Renal pelvis (tissue), 4 donors: ENCODE data around the gene MLN. TPM values are rescaled to one million over a fixed set of nuclear protein-coding genes. Genes with fewer than 3 reads are reported as not detected.

ENCODE experiments used
- DNase-seq: peaks from one replicate; pipeline ENCODE4 v3.0.0-alpha.2; 2013
- polyA plus RNA-seq, 3 donors: library from polyadenylated mRNA; unstranded; fragments of 120-200 nt; gene quantifications; one replicate each; pipeline ENCODE4 v1.2.1, GENCODE V29; 2013; ENCODE audit not compliant: insufficient read length in 3 of 3

The MLN gene
- polyA plus RNA-seq, 3 donors: 1.4 to 1.9 (median 1.4) TPM

DNA sequence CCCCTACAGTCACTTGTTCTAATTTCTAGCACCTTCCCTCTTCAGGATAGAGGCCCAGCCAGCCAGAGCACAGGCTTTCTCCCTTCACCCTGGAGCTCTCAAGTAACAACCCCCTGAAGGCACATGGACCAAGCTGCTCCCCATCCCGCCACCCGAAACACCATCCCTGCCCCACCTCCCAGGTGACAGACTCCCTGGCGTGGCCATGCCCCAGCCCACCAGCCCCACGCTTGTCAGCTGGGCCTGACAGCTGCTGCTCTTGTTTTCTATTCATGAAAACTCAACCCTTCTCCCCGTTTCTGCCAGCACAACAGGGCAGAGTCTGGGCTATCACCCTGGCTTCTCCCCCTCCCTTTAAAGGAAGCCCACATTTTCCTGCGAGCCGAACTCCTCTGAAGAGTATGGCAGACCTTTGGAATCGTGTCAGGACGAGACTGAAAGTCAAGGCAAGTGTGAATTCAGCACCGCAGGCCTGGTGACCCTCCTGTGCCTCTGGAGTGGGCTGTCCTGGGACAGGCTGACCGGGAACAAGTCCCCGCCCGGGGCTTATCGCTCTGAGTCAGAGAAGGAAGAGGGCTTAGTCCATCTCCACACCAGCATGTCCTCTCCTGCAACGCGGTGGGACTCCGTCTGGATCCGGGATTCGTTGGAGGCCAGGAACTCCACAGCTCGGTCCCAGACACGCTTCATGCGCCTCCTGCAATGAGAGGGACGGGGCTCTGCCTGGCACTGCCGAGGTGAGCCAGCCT lies 31.5 kb downstream of the MLN start:
- no peak for DNase-seq

DNA sequence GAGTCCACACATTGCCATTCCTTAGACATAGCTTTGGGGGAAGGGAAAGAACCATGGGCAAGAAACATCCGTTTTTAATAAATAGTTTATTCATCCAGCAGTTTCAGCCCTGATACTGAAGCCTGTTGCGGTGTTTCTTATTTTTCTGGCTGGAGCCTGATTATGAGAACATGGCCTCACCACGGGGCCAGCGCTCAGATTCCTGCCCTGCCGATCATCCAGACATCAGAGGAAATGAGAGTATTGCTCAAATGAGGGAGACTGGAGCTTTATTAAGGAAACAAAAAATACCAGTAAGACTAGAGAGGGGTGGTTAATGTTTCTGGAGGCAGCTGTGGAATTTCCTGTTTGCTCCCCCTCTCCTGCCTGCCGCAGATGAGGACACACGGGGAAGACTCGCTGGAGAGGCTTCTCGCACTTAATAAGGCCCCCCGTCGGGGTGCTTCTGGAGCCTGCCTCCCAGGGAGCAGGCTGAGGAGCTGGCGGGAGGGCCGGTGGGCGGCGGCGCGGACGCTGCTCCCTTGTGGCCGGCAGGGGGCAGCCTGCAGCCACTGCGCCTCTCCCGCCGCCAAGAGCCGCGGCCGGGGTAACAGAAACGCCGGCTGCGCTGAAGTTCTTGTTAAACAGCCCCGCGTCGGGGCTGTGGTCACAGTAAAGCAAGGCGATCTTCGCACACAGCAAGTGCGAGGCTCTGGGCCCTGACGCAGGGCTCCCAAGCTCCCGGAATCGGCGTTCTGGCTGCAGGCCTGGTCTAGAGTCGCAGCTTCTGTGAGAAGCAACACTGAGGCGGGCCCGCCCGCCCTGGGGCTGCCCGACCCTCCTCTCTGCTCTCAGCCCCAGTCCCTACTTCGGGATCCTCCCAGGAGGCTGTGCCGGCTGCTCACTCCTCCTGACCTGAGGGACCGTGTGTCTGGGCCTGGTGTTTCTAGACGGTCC lies 32.4 kb downstream of the MLN start:
- DNase-seq: peak; percentile 80

GRCh38 chr6:33770833-33771145 lies 33.0 kb downstream of the MLN start:
- no peak for DNase-seq

DNA sequence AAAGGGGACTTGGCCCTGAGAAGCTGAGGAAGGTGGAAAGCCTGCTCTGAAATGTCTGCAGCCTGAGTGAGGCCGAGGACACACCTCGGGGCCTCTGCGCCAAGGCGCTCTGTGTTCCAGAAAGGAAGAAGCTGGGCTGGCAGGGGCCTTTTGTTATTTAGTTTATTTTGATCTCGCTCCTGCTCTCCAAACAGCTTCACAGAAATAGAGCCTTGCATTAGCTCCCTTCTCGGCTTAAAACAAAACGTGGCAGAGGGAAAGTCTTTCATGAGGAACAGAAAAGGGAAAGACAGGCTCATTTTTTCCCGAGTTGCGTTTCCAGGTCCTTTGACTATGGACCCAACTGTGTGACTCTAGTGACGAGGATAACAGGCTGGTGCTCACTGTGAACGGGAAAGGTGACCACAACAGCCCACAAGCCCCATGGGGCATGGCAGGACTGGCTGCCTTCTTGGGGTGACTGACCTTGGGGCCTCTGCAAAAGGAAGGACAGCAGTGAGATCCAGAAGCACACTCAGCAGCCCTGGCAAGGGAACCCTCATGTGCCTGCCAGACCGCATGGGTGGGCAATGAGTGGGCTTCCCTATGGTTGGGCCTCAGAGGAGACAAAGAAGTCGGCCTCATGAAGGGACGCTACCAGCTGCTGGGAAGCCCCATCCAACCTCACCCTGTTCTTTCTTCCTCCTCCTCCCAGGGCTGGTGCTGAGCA lies 33.5 kb downstream of the MLN start:
- DNase-seq: no peak

DNA sequence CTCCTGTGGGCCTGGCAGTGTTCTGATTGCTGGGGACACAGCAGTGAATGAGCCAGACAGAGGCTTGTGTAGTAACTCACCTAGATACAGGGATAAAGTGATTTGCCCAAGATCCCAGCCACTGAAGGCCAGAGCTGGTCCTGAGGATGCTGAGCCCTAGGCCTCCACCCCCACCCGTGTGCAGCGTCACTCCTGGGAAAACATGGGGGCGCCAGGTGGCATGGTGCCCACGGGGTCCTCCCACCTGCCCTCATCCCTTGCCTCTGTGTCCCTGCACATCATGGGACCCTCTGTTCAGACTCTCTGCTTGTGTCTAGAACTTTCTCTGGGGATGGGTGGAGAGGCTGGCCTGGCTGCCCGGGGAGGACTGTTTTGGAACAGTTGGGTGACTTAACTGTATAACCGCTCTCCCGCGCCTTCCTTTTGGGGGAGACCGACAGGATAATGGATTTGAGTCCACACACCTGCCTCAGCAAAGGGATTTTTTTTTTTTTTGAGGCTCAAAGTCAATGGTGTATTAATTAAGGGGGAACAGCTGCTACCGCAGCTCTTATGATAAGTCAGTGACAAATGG lies 34.5 kb downstream of the MLN start:
- no peak for DNase-seq

- no peak for DNase-seq
These were observed 35.1 kb downstream of the MLN start for GRCh38 chr6:33768644-33769120.

- DNase-seq: no peak
These were observed 36.6 kb downstream of the MLN start for GRCh38 chr6:33766921-33767907.

DNA sequence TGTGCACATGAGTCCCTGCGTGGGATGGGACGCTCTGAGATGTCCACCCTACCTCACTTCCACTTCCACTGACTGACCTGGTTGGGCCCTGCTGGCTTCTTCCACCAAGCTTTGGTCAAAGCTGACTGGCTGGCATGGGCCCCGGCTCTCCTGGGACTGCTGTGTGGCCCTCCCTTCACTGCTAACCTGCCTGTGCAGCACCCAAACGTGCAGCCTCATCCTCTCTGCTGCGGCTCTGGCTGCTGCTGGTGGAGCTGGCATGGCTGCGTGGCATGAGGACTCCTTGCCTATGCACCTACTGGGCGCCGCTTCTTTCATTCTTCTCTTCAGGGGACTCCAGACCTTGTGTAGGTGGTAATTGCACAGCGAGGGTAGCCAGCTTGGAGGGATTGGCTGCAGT lies 38.4 kb downstream of the MLN start:
- DNase-seq: no peak

GRCh38 chr6:33764036-33764435 lies 39.8 kb downstream of the MLN start:
- no peak for DNase-seq

GRCh38 chr6:33763483-33763882 lies 40.3 kb downstream of the MLN start:
- DNase-seq: no peak

- DNase-seq: no peak
These were observed 41.1 kb downstream of the MLN start for GRCh38 chr6:33762713-33763112.

GRCh38 chr6:33761922-33762629 lies 41.7 kb downstream of the MLN start:
- DNase-seq: no peak

DNA sequence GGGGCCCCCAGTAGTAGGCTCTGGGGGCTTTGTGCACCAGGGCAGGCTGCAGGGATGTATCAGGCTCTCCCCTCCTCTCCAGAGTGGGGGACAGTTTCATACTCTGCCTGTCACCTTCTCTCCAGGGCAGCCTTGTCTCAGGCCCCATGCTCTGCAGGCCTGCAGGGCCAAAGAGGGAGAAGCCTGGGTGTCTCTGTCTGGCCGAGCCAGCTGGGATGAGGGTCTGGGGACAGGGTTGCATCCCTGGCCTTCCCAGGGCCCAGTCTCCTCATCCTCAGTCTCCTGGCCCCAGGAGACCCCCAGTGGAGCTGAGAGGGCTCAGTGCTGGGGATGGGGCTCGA lies 42.3 kb downstream of the MLN start:
- no peak for DNase-seq

DNA sequence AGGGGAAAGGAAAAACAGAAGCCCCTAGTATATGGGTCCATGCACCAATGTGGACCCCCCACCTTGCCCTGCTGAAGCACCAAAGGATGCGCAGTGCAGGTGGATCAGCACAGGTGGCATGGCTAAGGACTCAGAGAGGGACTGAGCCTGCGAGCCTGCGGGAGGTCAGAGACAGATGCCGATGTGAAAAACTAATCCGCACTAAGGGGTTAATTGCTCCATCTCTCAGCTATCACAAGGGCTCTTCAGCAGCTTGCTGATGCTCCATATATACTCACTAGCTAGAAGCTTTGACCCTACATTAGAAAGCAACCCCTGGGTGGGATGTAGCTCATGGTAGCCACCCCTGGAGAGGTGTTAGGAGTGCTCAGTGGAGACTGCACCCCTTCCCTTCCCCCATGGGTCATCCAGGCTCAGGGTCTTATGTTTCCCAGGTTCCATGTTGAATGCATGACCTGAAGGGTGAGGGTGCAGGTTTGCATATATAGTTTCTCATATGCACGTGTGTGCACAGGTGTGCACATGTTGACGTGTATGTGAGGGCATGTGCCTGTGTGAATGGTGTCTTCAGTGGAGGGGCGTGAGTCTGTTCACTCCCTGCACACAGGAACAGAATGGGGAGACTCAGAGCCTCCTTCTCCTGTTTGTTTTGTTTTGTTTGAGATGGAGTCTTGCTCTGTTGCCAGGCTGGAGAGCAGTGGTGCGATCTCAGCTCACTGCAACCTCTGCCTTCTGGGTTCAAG lies 43.7 kb downstream of the MLN start:
- DNase-seq: no peak

DNA sequence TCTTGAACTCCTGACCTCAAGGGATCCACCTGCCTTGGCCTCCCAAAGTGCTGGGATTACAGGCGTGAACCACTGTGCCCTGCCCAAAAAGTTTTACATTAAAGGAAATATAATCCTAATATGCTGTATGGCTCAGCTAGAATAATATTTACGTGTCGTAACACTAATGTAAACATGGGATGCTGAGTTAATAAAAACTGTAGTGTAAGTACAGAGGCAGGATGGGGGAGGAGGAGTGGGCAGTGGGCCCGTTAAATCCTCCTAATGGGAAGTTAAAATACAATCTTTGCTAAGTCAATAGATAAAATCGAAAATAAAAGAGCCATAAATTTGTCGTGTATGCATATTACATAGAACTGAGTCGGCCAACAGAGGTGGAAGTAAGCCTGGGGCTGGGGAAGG lies 45.0 kb downstream of the MLN start:
- no peak for DNase-seq

DNA sequence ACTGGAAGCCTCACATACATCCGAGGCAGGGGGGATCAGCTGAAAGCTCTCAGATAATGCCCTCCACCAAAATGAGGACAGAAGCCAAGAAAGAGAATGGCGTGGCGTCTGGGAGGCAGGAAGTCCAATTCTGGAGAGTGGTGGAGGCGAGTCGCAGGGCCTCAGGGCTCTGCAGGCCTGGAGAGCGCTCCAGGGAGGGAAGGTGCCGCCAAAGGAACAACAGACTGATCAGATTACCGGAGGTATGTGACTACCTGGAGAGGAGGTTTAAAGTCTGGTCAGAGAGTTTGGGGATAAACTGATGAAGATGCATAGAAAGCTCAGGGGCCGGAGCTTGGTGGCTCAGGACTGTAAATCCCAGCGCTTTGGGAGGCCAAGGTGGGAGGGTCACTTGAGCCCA lies 45.9 kb downstream of the MLN start:
- no peak for DNase-seq

DNA sequence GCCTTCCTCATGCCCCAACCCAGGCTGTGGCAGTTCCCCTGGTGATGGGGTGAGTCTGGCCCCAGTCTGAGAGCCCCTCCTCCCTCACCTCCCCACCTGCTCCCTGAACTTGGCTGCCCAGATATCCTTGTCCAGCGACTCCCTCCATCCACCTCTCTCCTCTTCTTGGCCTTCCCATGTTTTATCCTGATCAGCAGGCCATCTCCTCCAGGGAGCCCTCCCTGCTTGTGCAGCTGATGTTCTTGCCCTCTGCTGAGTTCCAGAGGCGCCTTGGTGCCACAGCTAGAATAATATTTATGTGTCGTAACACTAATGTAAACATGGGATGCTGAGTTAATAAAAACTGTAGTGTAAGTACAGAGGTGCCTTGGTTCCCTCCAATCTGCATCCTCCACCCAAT lies 46.7 kb downstream of the MLN start:
- no peak for DNase-seq

DNA sequence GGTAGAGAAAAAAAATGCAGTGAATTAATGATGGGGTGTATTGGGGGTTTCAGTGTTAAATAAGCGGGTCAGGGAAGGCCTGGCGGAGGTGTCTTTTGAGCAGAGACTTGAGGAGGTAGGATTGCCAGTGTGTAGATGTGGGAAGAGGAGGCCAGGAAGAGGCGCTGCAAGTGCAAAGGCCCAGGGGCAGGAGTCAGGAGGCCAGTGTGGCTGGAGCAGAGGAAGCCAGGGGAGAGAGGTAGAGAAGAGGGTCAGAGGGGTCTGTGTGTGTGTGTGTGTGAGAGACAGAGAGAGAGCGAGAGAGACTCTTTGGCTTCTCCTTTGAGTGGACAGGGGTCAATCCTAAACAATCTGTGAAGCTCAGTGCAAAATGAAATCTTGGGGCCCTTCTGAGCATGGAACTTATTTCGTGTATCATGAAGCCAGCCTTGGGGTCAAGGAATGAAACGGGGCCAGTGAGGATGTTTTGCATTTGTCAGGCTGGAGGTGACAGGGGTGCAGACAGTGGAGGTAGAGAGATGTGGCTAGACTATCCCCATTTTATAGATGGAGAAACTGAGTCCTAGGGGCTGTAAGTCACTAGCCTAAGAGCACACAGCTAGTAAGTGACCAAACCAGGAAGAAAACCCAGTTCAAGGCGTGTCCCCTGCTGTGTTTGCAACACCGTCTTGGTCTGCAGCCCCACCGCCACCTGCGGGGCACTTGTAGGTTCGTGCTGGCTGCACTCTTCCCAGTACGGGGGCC lies 47.4 kb downstream of the MLN start:
- no peak for DNase-seq
